Activated CD8-positive, alpha-beta T cell treated with anti-CD3 and anti-CD28 coated beads, Interleukin-2, amount 10 ng/mL, durations not matched to agents 7 days and 5 days (primary cell): ENCODE data around the gene SOX1. TPM values are rescaled to one million over a fixed set of nuclear protein-coding genes. Genes with fewer than 3 reads are reported as not detected.

Source experiments
- ATAC-seq: fragments of 150-1000 bp; cut with Tn5 transposase; one replicate; pipeline ENCODE4 v1.10.0; 2021; ENCODE audit warnings: moderate library complexity
- CTCF ChIA-PET: fragments of 350-600 bp; sonication (Branson Sonifier 250); formaldehyde crosslinking; loops from one replicate; lab custom pipeline; 2021; ENCODE audit warnings: antibody characterized with exemption; lab: Charles Lee
- POLR2A ChIA-PET: fragments of 350-600 bp; sonication (Branson Sonifier 250); formaldehyde crosslinking; loops from one replicate; lab custom pipeline; 2021; ENCODE audit warnings: antibody characterized with exemption; lab: Charles Lee
- DNase-seq: peaks from one replicate; pipeline ENCODE4 v3.0.0-alpha.2; 2020
- H3K27ac Mint-ChIP-seq: one replicate; pipeline ENCODE4 v1.8.0; 2021; ENCODE audit warnings: mild to moderate bottlenecking, mixed read lengths
- H3K27me3 Mint-ChIP-seq: one replicate; pipeline ENCODE4 v1.8.0; 2021; ENCODE audit warnings: low read depth, mixed read lengths
- H3K36me3 Mint-ChIP-seq: one replicate; pipeline ENCODE4 v1.8.0; 2021; ENCODE audit warnings: low read depth, mixed read lengths
- H3K4me1 Mint-ChIP-seq: one replicate; pipeline ENCODE4 v1.8.0; 2021; ENCODE audit warnings: low read depth, mixed read lengths
- H3K4me3 Mint-ChIP-seq: one replicate; pipeline ENCODE4 v1.8.0; 2021; ENCODE audit warnings: mild to moderate bottlenecking, mixed read lengths
- H3K9me3 Mint-ChIP-seq: one replicate; pipeline ENCODE4 v1.8.0; 2022; ENCODE audit warnings: mixed read lengths; ENCODE audit not compliant: insufficient read depth
- total RNA-seq, 2 experiments: library from RNA; stranded (reverse); gene quantifications; one replicate each; pipeline ENCODE4 v1.2.3, GENCODE V29; 2021

Gene SOX1
- not detected for total RNA-seq

DNA sequence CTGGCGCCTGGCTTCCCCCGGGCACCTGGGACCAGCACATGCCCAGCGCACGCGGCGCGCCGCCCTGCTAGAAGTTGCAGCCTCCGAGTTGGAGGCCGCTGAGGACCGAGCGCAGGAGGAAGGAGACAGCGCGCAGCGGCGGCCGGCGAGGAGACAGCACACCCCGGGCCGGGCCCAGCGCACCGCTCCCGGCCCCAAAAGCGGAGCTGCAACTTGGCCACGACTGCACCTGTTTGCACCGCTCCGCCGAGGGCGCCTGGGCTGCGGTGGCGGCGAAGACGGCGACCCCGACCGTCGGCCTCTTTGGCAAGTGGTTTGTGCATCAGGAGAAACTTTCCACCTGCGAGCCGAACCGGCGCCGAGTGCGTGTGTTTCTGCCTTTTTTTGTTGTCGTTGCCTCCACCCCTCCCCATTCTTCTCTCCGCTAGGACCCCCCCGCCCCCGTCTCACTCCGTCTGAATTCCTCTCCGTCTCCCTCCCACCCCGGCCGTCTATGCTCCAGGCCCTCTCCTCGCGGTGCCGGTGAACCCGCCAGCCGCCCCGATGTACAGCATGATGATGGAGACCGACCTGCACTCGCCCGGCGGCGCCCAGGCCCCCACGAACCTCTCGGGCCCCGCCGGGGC is at the start of gene SOX1:
SOX1 (plus strand) TSS at position 34 of the 626 bp plus-strand sequence; CDS start at position 544, 510 bp downstream.
- Mint-ChIP-seq H3K27ac (peak within 1 kb of the TSS; percentile 73), H3K4me3 (peak within 1 kb of the TSS; percentile 40), H3K27me3 (peaks cover 65% of the 10 kb centered on the region), H3K9me3 (peaks cover 17% of the 10 kb centered on the region), H3K4me1 (no peaks in the 10 kb centered on the region), H3K36me3 (peaks cover 27% of the 10 kb centered on the region)
- DNase-seq: no peak
- ChIA-PET CTCF (no interaction called here), POLR2A (no interaction called here)
- ATAC-seq: no peak

- no peak overlapping the region for H3K4me3 Mint-ChIP-seq
- H3K27ac Mint-ChIP-seq: no peak overlapping the region
- H3K36me3 Mint-ChIP-seq: no peaks in the 10 kb centered on the region
- ChIA-PET POLR2A (no interaction called here), CTCF (no interaction called here)
- no peaks in the 10 kb centered on the region for H3K9me3 Mint-ChIP-seq
- no peaks in the 10 kb centered on the region for H3K4me1 Mint-ChIP-seq
- DNase-seq (no peak), ATAC-seq (no peak)
- no peaks in the 10 kb centered on the region for H3K27me3 Mint-ChIP-seq
These were observed 42.4 kb upstream of the SOX1 start for GRCh38 chr13:112024577-112024976.

DNA sequence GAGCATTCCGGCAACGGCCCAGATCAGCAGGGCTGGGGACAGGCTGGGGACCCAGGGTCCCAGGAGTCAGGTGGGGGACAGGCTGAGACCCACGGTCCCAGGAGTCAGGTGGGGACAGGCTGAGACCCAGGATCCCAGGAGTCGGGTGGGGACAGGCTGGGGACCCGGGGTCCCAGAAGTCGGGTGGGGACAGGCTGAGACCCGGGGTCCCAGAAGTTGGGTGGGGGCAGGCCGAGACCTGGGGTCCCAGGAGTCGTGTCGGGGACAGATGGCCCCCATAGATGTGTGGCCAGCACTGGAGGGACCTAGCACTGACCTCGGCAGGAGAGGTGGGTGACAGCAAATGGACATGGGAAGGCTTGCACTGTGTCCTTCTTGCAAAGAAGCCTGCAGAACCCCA is 39.7 kb upstream of the SOX1 start:
- Mint-ChIP-seq H3K4me3 (no peak overlapping the region), H3K9me3 (no peaks in the 10 kb centered on the region), H3K27ac (no peak overlapping the region), H3K36me3 (no peaks in the 10 kb centered on the region), H3K27me3 (no peaks in the 10 kb centered on the region), H3K4me1 (no peaks in the 10 kb centered on the region)
- ChIA-PET CTCF (no interaction called here), POLR2A (no interaction called here)
- no peak for ATAC-seq
- no peak for DNase-seq

GRCh38 chr13:112028481-112028880 is 38.5 kb upstream of the SOX1 start:
- Mint-ChIP-seq H3K4me3 (no peak overlapping the region), H3K27ac (no peak overlapping the region), H3K27me3 (no peaks in the 10 kb centered on the region), H3K4me1 (no peaks in the 10 kb centered on the region), H3K36me3 (no peaks in the 10 kb centered on the region), H3K9me3 (no peaks in the 10 kb centered on the region)
- POLR2A ChIA-PET: no interaction called here
- CTCF ChIA-PET: no interaction called here
- DNase-seq (no peak), ATAC-seq (no peak)

DNA sequence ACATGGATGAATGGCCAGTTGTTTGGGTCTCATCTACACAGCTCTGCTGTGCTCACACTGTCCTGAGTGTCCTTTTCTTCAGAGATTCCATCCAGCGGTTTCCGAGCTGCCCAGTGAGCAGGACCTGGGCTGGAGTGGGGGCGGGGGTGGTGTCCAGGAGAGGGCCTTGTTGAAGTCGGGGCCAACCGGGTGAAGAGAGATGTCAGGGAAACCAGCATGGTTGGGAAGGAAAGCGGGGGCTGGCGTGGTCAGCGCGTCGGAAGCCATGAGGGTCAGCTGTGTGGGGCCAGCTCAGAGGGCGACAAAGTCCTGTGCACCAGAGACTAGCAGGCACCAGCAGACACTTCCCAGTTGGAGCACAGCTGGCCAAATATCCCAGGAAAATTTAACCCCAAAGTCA is 37.8 kb upstream of the SOX1 start:
- ATAC-seq: no peak
- Mint-ChIP-seq H3K36me3 (no peaks in the 10 kb centered on the region), H3K4me1 (no peaks in the 10 kb centered on the region), H3K4me3 (no peak overlapping the region), H3K9me3 (no peaks in the 10 kb centered on the region), H3K27me3 (no peaks in the 10 kb centered on the region), H3K27ac (no peak overlapping the region)
- ChIA-PET CTCF (no interaction called here), POLR2A (no interaction called here)
- no peak for DNase-seq

DNA sequence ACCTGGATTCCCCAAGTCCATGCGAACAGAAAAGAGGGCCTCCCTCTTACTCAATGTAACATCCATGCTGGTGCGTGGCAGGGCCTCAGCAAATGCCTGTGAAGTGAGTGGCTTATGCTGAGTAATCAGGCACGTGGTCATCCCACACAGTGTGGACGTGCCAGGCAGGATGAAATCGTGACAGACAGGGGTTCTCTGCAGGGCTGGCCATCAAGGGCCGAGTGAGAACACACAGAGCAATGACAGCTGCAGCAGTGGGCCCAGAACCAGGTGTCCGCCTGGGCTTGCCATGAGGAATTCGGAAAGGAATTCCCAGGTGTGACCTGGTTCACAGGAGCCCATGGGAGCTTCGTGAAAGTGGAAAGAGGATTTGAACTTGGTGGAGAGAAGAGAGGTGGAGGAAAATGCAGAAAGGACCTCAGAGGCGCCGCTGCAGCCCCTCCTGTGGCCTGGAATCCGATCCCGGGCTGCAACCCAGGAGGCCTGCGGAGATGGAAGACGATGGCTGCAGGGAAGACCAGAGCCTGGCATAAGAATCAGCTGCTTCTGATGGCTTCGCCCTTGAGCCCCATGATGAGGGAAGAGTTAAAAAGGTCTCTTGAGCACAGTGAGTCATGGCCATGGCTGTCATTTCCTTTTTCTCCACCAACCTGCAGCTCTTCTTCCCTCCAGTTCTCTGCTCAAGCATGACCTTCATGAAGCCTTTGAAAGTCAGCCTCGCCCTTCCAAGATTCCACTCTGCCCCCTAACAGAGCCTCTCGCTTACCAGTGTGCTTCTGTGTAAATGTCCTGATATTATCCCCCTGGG is 34.6 kb upstream of the SOX1 start:
- Mint-ChIP-seq H3K27ac (no peak overlapping the region), H3K4me1 (no peaks in the 10 kb centered on the region), H3K4me3 (no peak overlapping the region), H3K36me3 (no peaks in the 10 kb centered on the region), H3K9me3 (no peaks in the 10 kb centered on the region), H3K27me3 (no peaks in the 10 kb centered on the region)
- ChIA-PET POLR2A (no interaction called here), CTCF (no interaction called here)
- DNase-seq (no peak), ATAC-seq (no peak)

- no peak for ATAC-seq
- Mint-ChIP-seq H3K4me3 (no peak overlapping the region), H3K27me3 (peaks cover 3% of the 10 kb centered on the region), H3K4me1 (no peaks in the 10 kb centered on the region), H3K9me3 (no peaks in the 10 kb centered on the region), H3K27ac (no peak overlapping the region), H3K36me3 (no peaks in the 10 kb centered on the region)
- POLR2A ChIA-PET: no interaction called here
- CTCF ChIA-PET: no interaction called here
- no peak for DNase-seq
These were observed 32.7 kb upstream of the SOX1 start for GRCh38 chr13:112034231-112034630.

DNA sequence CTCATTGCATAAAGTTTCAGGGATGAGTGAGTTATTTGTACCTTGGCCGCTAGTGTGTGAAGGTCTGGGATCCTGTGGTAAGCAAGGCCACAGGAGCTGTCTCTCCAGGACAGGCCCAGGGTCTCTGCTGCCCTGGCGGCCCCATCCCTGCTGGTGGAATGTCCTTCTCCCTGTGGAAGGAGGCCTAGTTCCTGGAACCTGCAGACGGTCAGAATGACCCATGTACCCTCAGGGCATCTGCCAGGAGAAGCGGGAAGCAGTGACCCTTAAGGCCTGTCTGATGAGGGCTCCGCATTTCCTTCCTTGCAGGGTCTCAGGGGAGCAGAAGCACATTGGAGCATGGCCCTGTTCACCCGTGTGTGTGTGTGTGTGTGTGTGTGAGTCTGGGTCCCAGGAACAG is 32.1 kb upstream of the SOX1 start:
- H3K4me1 Mint-ChIP-seq: no peaks in the 10 kb centered on the region
- POLR2A ChIA-PET: no interaction called here
- CTCF ChIA-PET: no interaction called here
- no peaks in the 10 kb centered on the region for H3K9me3 Mint-ChIP-seq
- DNase-seq (no peak), ATAC-seq (no peak)
- H3K4me3 Mint-ChIP-seq: no peak overlapping the region
- no peaks in the 10 kb centered on the region for H3K36me3 Mint-ChIP-seq
- no peak overlapping the region for H3K27ac Mint-ChIP-seq
- H3K27me3 Mint-ChIP-seq: peaks cover 5% of the 10 kb centered on the region

- Mint-ChIP-seq H3K4me3 (no peak overlapping the region), H3K27ac (no peak overlapping the region), H3K36me3 (no peaks in the 10 kb centered on the region), H3K9me3 (peaks cover 8% of the 10 kb centered on the region), H3K27me3 (peaks cover 7% of the 10 kb centered on the region), H3K4me1 (no peaks in the 10 kb centered on the region)
- no peak for DNase-seq
- CTCF ChIA-PET: no interaction called here
- POLR2A ChIA-PET: no interaction called here
- ATAC-seq: no peak
These were observed 24.5 kb upstream of the SOX1 start for GRCh38 chr13:112042496-112042895.

GRCh38 chr13:112052213-112052612 is 14.7 kb upstream of the SOX1 start:
- no peak for DNase-seq
- POLR2A ChIA-PET: interaction anchor here (0.6 kb wide), 1 partner anchor 1959 kb away, joined by 3 read pairs; no protein-coding TSS in a partner anchor

GRCh38 chr13:112053167-112053743 is 13.7 kb upstream of the SOX1 start:
- Mint-ChIP-seq H3K27me3 (peaks cover 50% of the 10 kb centered on the region), H3K36me3 (peaks cover 8% of the 10 kb centered on the region), H3K4me3 (no peak overlapping the region), H3K9me3 (no peaks in the 10 kb centered on the region), H3K4me1 (no peaks in the 10 kb centered on the region), H3K27ac (no peak overlapping the region)
- ChIA-PET CTCF (no interaction called here), POLR2A (no interaction called here)
- no peak for ATAC-seq
- no peak for DNase-seq

More at GRCh38 chr13:112052213-112052612, 14.7 kb upstream of the SOX1 start:
- Mint-ChIP-seq H3K27me3 (peaks cover 41% of the 10 kb centered on the region), H3K9me3 (no peaks in the 10 kb centered on the region), H3K4me3 (no peak overlapping the region), H3K27ac (no peak overlapping the region), H3K4me1 (no peaks in the 10 kb centered on the region), H3K36me3 (peaks cover 8% of the 10 kb centered on the region)
- ATAC-seq: no peak
- CTCF ChIA-PET: no interaction called here
